Esophagus squamous epithelium (tissue), 4 donors: ENCODE results near the gene SLC12A8.

Experiments
- POLR2A ChIP-seq, 4 donors: fragments of 450-650 bp; IDR thresholded peaks; one replicate each; pipeline ENCODE4 v1.6.1; 2017; ENCODE audit warnings: antibody characterized with exemption in 4 of 4, mild to moderate bottlenecking in 4 of 4, moderate library complexity in 3 of 4
- TF ChIP-seq, protein P1 (sequence below), 6 experiments: fragments of 450-650 bp in 4 of 6; fragments of 200-600 bp in 2 of 6; sonication (generic) in 2 of 6; IDR thresholded peaks; one replicate each; pipeline ENCODE4 v1.5.1; 2016 to 2019; ENCODE audit warnings: antibody characterized with exemption in 6 of 6, mild to moderate bottlenecking in 4 of 6, moderate library complexity in 4 of 6

DNA sequence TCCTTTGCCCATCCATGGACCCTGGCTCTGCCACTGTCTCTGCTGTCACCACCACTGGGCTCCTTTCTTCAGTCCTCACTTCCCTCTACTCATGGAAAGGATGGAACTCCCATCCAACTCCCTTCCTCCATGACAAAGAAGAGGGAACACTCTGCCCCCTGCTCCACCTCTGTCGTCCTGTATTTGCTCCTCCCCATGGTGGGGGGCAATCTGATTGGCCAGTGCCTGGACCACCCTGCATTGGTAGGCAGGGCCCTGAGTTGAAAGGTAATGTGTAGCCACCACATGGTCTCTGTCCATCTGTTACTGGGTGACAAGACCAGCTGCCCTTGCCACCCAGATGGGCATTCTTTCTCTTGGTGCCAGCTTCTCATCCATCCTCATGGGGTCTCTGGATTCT, 136.1 kb downstream of the SLC12A8 start:
- TF ChIP-seq, protein P1, sequence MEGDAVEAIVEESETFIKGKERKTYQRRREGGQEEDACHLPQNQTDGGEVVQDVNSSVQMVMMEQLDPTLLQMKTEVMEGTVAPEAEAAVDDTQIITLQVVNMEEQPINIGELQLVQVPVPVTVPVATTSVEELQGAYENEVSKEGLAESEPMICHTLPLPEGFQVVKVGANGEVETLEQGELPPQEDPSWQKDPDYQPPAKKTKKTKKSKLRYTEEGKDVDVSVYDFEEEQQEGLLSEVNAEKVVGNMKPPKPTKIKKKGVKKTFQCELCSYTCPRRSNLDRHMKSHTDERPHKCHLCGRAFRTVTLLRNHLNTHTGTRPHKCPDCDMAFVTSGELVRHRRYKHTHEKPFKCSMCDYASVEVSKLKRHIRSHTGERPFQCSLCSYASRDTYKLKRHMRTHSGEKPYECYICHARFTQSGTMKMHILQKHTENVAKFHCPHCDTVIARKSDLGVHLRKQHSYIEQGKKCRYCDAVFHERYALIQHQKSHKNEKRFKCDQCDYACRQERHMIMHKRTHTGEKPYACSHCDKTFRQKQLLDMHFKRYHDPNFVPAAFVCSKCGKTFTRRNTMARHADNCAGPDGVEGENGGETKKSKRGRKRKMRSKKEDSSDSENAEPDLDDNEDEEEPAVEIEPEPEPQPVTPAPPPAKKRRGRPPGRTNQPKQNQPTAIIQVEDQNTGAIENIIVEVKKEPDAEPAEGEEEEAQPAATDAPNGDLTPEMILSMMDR (IDR thresholded peaks at IDR 0.05) = no peak
- TF ChIP-seq POLR2A (IDR thresholded peaks at IDR 0.05) = no peak
